Naive thymus-derived CD4-positive, alpha-beta T cell (primary cell): ENCODE measurements around the gene GIGYF2. TPM values are rescaled to one million over a fixed set of nuclear protein-coding genes. Genes with fewer than 3 reads are reported as not detected.

Experiments
- ATAC-seq: fragments of 150-1000 bp; cut with Tn5 transposase; 2 replicates; pipeline ENCODE4 v1.10.0; 2021; ENCODE audit warnings: mild to moderate bottlenecking, moderate library complexity
- CTCF ChIA-PET: fragments of 350-600 bp; sonication (Branson Sonifier 250); formaldehyde crosslinking; loops from one replicate; lab custom pipeline; 2021; ENCODE audit warnings: antibody characterized with exemption; lab: Charles Lee
- POLR2A ChIA-PET: fragments of 350-600 bp; sonication (Branson Sonifier 250); formaldehyde crosslinking; loops from one replicate; lab custom pipeline; 2021; ENCODE audit warnings: antibody characterized with exemption, inconsistent platforms; lab: Charles Lee
- DNase-seq, 9 donors: peaks; one replicate each; pipeline versions ENCODE4 v3.0.0 to v3.0.0-alpha.2; 2020 to 2022; ENCODE audit warnings: mixed read lengths in 1 of 9
- H3K27ac ChIP-seq: one replicate; pipeline ENCODE4 v1.7.0; 2013; ENCODE audit warnings: mild to moderate bottlenecking, low read depth, low read length, moderate library complexity
- H3K27me3 ChIP-seq, 2 donors: one replicate each; pipeline ENCODE4 v1.7.0; 2013; ENCODE audit warnings: low read length in 2 of 2, mild to moderate bottlenecking in 2 of 2, moderate library complexity in 2 of 2; ENCODE audit not compliant: control insufficient read depth in 2 of 2, insufficient read depth in 2 of 2
- H3K36me3 ChIP-seq, 3 experiments: 1 replicate in 2 of 3; 2 replicates in 1 of 3; pipeline ENCODE4 v1.7.0; 2013; ENCODE audit warnings: low read length in 3 of 3, mild to moderate bottlenecking in 3 of 3, moderate library complexity in 1 of 3; ENCODE audit not compliant: insufficient read depth in 3 of 3, control insufficient read depth in 2 of 3
- H3K4me1 ChIP-seq, 2 donors: one replicate each; pipeline ENCODE4 v1.7.0; 2013; ENCODE audit warnings: low read length in 2 of 2, mild to moderate bottlenecking in 2 of 2, moderate library complexity in 1 of 2; ENCODE audit not compliant: control insufficient read depth in 2 of 2, insufficient read depth in 2 of 2
- H3K4me3 ChIP-seq: 2 replicates; pipeline ENCODE4 v1.7.0; 2013; ENCODE audit warnings: mild to moderate bottlenecking, low read length
- H3K9me3 ChIP-seq, 3 experiments: 1 replicate in 2 of 3; 2 replicates in 1 of 3; pipeline ENCODE4 v1.7.0; 2013; ENCODE audit warnings: low read length in 3 of 3; ENCODE audit not compliant: control insufficient read depth in 2 of 3
- H3K27ac Mint-ChIP-seq, 9 donors: one replicate each; pipeline ENCODE4 v1.8.0; 2020 to 2022; ENCODE audit warnings: mixed read lengths in 9 of 9, mild to moderate bottlenecking in 8 of 9, moderate library complexity in 5 of 9, inconsistent platforms in 2 of 9
- H3K27me3 Mint-ChIP-seq, 5 donors: one replicate each; pipeline ENCODE4 v1.8.0; 2021 to 2022; ENCODE audit warnings: mixed read lengths in 5 of 5, mild to moderate bottlenecking in 1 of 5
- H3K36me3 Mint-ChIP-seq, 5 donors: one replicate each; pipeline ENCODE4 v1.8.0; 2020 to 2022; ENCODE audit warnings: mixed read lengths in 5 of 5, mild to moderate bottlenecking in 3 of 5, inconsistent platforms in 1 of 5
- H3K4me1 Mint-ChIP-seq, 7 donors: one replicate each; pipeline ENCODE4 v1.8.0; 2020 to 2022; ENCODE audit warnings: mixed read lengths in 7 of 7, mild to moderate bottlenecking in 3 of 7, inconsistent platforms in 1 of 7
- H3K4me3 Mint-ChIP-seq, 10 donors: one replicate each; pipeline ENCODE4 v1.8.0; 2020 to 2022; ENCODE audit warnings: mild to moderate bottlenecking in 10 of 10, mixed read lengths in 10 of 10, moderate library complexity in 6 of 10, inconsistent platforms in 2 of 10
- H3K9me3 Mint-ChIP-seq, 11 donors: one replicate each; pipeline ENCODE4 v1.8.0; 2020 to 2022; ENCODE audit warnings: mixed read lengths in 11 of 11, mild to moderate bottlenecking in 4 of 11, inconsistent platforms in 1 of 11, moderate library complexity in 1 of 11
- intact Hi-C, 2 donors: fragments of 100-400 bp; cut with micrococcal nuclease; formaldehyde crosslinking; loops; one replicate each; pipeline ENCODE4 v1.15.1; 2023
- polyA plus RNA-seq, 2 donors: library from polyadenylated mRNA; unstranded; fragments of 300-500 nt; fragmentation: Illumina TruSeq; gene quantifications; one replicate each; pipeline ENCODE4 v1.2.3, GENCODE V29; 2021
- total RNA-seq, 6 experiments: library from RNA in 5 of 6; stranded (reverse) in 5 of 6; gene quantifications; 1 replicate in 5 of 6; 2 replicates in 1 of 6; pipeline ENCODE4 v1.2.3 and lab custom pipeline; 2021 to 2026

The GIGYF2 gene
- total RNA-seq (10 to 100 TPM; 70.7 to 82.8 (median 79.8) TPM), polyA plus RNA-seq (10 to 100 TPM; 25.3 to 29.9 TPM), total RNA-seq (lab: John Stamatoyannopoulos, UW) (158 reads per million, percentile 91 among the genes with 10 or more reads in this experiment)

DNA sequence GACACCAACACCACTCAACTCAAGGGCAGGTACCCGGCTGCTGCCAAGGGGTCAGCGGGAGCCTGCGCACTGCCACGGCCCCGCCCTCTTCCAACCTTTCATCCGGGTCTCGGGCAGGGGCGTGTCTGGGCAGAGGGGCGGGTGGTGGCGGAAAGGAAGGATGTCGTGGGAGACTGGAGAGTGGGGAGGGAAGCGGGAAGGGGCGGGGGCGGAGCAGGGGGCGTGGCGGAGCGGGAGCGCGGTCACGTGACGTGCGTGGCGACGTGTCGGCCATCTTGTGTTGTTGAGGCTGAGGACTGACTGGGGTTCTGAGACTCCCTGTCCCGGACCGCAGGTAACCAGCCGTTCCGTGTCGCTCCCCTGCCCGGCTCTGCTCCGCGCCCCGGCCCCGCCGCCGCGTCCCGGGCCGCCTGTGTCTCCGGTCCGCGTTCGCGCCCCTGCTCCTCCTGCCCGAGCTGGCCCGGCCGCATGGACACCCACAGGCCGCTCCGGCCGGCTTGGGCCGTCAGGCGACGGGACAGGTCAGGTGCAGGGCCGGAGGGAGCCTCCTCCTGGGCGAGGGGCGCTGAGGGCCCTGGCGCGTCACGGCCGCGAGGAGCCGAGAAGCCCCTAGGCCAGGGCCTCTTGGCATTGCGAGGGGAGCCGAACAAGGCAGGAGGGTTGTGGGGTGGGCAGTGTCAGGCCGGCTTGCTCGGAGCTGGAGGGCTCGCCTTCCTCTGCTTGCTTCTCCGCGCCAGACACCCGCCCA, at the start of gene GIGYF2:
Gene GIGYF2 (plus strand): TSS at position 273 of the 748 bp plus-strand sequence. CDS start 37,867 bp downstream, outside the sequence.
- peak; percentile 95 for ATAC-seq
- Mint-ChIP-seq H3K36me3 (peaks cover 0 to 17% (median 12%) of the 10 kb centered on the region in 5 donors), H3K27me3 (peaks cover 0 to 10% (median 0%) of the 10 kb centered on the region in 5 donors), H3K27ac (peak within 1 kb of the TSS; percentile 82 to 96 (median 87)), H3K4me3 (peak within 1 kb of the TSS; percentile 88 to 98 (median 93)), H3K9me3 (peaks cover 0 to 16% (median 4%) of the 10 kb centered on the region in 11 donors), H3K4me1 (peaks cover 22 to 39% (median 34%) of the 10 kb centered on the region in 7 donors)
- Histone ChIP-seq H3K4me1 (peaks cover 35 to 37% of the 10 kb centered on the region in 2 donors), H3K36me3 (peaks cover 0 to 5% (median 0%) of the 10 kb centered on the region in 3 experiments), H3K27me3 (no peaks in the 10 kb centered on the region), H3K4me3 (peak within 1 kb of the TSS; percentile 94), H3K9me3 (no peaks in the 10 kb centered on the region), H3K27ac (peak within 1 kb of the TSS; percentile 96)
- peak; percentile 73 to 94 (median 84) for DNase-seq
- POLR2A ChIA-PET, result interaction anchor here (0.6 kb wide), 1 partner anchor 61 kb away, joined by 3 read pairs; no protein-coding TSS in a partner anchor
- intact Hi-C loops, result loop anchor here (1.0 to 10.0 kb wide), 12 partner anchors 64 to 573 kb away; partner anchors contain the start of genes EIF4E2 (in 2 of the 2), TIGD1 (in 2 of the 2), ATG16L1 (in 1 of the 2) and EFHD1 (in 1 of the 2)
- CTCF ChIA-PET, result no interaction called here

DNA sequence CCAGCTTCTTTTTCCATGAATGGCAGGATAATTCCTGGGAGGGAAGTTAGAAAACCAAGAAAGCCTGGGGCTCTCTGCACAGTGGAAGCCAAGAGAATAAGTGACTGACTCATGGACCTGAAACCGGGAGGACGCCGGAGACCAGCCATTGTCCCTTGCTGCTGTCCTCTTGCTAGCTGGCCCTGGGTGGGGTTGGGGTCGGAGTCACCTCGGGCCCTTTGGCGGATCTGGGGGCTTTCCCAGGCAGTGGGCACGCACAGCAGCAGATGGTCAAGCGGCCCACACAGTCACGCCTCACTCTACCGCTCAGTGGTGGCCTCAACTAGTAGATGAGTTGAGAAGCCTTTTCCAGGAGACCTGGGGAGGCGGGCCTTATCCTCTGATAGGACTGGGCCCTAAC, 48.1 kb upstream of the GIGYF2 start:
- CTCF ChIA-PET, result no interaction called here
- H3K9me3 Mint-ChIP-seq, result no peaks in the 10 kb centered on the region
- H3K4me1 Mint-ChIP-seq, result no peaks in the 10 kb centered on the region
- Histone ChIP-seq H3K9me3 (no peaks in the 10 kb centered on the region), H3K27me3 (no peaks in the 10 kb centered on the region), H3K4me1 (no peaks in the 10 kb centered on the region), H3K27ac (no peak overlapping the region), H3K36me3 (no peaks in the 10 kb centered on the region), H3K4me3 (no peak overlapping the region)
- H3K27me3 Mint-ChIP-seq, result no peaks in the 10 kb centered on the region
- H3K27ac Mint-ChIP-seq, result no peak overlapping the region
- intact Hi-C loops, result no loop called here
- no peaks in the 10 kb centered on the region for H3K36me3 Mint-ChIP-seq
- DNase-seq (no peak), ATAC-seq (no peak)
- POLR2A ChIA-PET, result no interaction called here
- no peak overlapping the region for H3K4me3 Mint-ChIP-seq

- Mint-ChIP-seq H3K4me1 (peaks cover 0 to 2% (median 0%) of the 10 kb centered on the region in 7 donors), H3K36me3 (no peaks in the 10 kb centered on the region), H3K27ac (no peak overlapping the region), H3K27me3 (peaks cover 0 to 4% (median 0%) of the 10 kb centered on the region in 5 donors), H3K9me3 (no peaks in the 10 kb centered on the region), H3K4me3 (no peak overlapping the region)
- Histone ChIP-seq H3K27me3 (no peaks in the 10 kb centered on the region), H3K36me3 (no peaks in the 10 kb centered on the region), H3K9me3 (no peaks in the 10 kb centered on the region), H3K4me1 (no peaks in the 10 kb centered on the region), H3K4me3 (no peak overlapping the region), H3K27ac (no peak overlapping the region)
- ChIA-PET CTCF (interaction anchor here (1.0 kb wide), 1 partner anchor 345 kb away, joined by 3 read pairs; no protein-coding TSS in a partner anchor), POLR2A (no interaction called here)
- no peak for ATAC-seq
- intact Hi-C loops, result no loop called here
- DNase-seq, result no peak
Measured at GRCh38 chr2:232652505-232652851, 44.7 kb upstream of the GIGYF2 start.

DNA sequence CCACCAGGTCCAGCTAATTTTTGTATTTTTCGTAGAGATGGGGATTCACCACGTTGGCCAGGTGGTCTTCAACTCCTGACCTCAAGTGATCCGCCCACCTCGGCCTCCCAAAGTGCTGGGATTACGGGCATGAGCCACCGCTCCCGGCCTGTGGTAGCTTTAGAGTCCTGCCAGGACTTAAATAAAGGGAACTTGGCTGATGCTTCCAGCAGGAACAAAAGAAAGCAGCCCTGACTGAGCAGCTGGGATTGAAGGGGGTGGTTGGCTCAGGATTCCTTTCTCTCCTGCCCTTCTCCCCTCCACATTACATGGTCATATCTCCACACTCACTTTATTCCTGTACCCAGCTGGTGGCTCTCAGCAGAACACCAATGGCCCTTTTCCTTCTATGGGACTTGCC, 43.7 kb upstream of the GIGYF2 start:
- H3K9me3 Mint-ChIP-seq, result no peaks in the 10 kb centered on the region
- no peaks in the 10 kb centered on the region for H3K9me3 ChIP-seq
- H3K27ac Mint-ChIP-seq, result no peak overlapping the region
- H3K4me1 Mint-ChIP-seq, result peaks cover 0 to 5% (median 0%) of the 10 kb centered on the region in 7 donors
- ChIA-PET CTCF (no interaction called here), POLR2A (no interaction called here)
- no peaks in the 10 kb centered on the region for H3K36me3 ChIP-seq
- intact Hi-C loops, result no loop called here
- H3K27ac ChIP-seq, result no peak overlapping the region
- no peaks in the 10 kb centered on the region for H3K36me3 Mint-ChIP-seq
- H3K4me1 ChIP-seq, result no peaks in the 10 kb centered on the region
- H3K27me3 Mint-ChIP-seq, result peaks cover 0 to 4% (median 0%) of the 10 kb centered on the region in 5 donors
- no peak overlapping the region for H3K4me3 Mint-ChIP-seq
- H3K27me3 ChIP-seq, result no peaks in the 10 kb centered on the region
- H3K4me3 ChIP-seq, result no peak overlapping the region
- no peak for DNase-seq
- no peak for ATAC-seq

DNA sequence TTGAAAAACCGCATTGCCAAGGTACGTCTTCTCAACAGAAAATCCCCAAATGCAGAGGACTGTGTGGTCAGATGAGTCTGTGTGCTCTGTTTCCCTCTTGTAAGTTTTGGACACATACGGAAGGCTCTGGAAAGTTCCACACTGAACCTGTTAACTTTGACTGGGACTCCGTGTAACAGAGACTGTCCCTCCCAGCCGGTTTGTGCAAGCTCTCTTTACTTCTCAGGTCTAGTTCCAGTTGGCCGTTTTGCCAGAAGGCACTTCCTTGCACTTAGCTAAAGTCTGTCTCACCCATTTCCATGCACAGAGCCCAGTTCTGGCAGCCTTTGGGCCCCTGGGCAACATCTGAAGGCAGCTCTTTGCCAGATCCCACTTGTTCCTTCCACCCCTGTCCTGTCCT, 41.7 kb upstream of the GIGYF2 start:
- no peaks in the 10 kb centered on the region for H3K9me3 ChIP-seq
- DNase-seq, result no peak
- Mint-ChIP-seq H3K36me3 (no peaks in the 10 kb centered on the region), H3K27ac (no peak overlapping the region), H3K27me3 (peaks cover 0 to 4% (median 0%) of the 10 kb centered on the region in 5 donors), H3K4me1 (peaks cover 0 to 7% (median 0%) of the 10 kb centered on the region in 7 donors), H3K4me3 (no peak overlapping the region), H3K9me3 (no peaks in the 10 kb centered on the region)
- POLR2A ChIA-PET, result no interaction called here
- intact Hi-C loops, result no loop called here
- no peak overlapping the region for H3K4me3 ChIP-seq
- H3K27me3 ChIP-seq, result no peaks in the 10 kb centered on the region
- no peak for ATAC-seq
- no peaks in the 10 kb centered on the region for H3K36me3 ChIP-seq
- H3K27ac ChIP-seq, result no peak overlapping the region
- H3K4me1 ChIP-seq, result no peaks in the 10 kb centered on the region
- CTCF ChIA-PET, result no interaction called here

DNA sequence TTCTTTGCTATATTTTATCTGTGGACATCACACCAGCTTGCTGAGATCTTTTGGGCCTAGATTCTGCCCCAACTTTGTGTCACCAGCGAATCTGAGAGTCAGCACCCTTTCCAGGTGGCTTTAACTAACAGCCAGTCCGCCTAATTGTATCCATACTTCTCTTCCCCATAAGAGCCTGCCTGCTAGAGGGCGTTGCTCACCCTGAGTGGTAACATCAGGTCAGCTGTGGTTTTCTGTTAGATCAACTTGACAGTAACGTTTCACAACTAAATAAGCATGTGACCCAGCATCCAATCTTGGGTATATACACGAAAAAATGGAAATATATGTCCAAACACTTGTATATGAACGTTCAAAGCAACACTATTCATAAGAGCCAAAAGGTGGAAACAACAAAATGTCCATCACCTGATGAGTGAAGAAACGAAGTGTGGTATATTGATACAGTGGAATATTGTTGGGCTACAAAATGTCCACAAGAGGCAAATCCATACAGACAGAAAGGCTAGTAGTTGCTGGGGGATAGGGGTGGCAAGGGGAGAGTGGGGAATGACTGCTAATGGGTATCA, 38.8 kb upstream of the GIGYF2 start:
- Histone ChIP-seq H3K9me3 (no peaks in the 10 kb centered on the region), H3K4me1 (no peaks in the 10 kb centered on the region), H3K36me3 (no peaks in the 10 kb centered on the region), H3K4me3 (no peak overlapping the region), H3K27me3 (no peaks in the 10 kb centered on the region), H3K27ac (no peak overlapping the region)
- peaks cover 0 to 7% (median 0%) of the 10 kb centered on the region in 7 donors for H3K4me1 Mint-ChIP-seq
- no peak overlapping the region for H3K4me3 Mint-ChIP-seq
- CTCF ChIA-PET, result no interaction called here
- peaks cover 0 to 4% (median 0%) of the 10 kb centered on the region in 5 donors for H3K36me3 Mint-ChIP-seq
- peaks cover 0 to 4% (median 0%) of the 10 kb centered on the region in 5 donors for H3K27me3 Mint-ChIP-seq
- no peak for DNase-seq
- H3K27ac Mint-ChIP-seq, result no peak overlapping the region
- H3K9me3 Mint-ChIP-seq, result peaks cover 0 to 4% (median 0%) of the 10 kb centered on the region in 11 donors
- ATAC-seq, result no peak
- POLR2A ChIA-PET, result no interaction called here
- intact Hi-C loops, result no loop called here
